Stimulated activated CD8-positive, alpha-beta memory T cell treated with anti-CD3 and anti-CD28 coated beads, Interleukin-12 subunit alpha, Interleukin-12 subunit beta, amount 100 ng/mL, for 1 hour (primary cell): ENCODE data around the gene SMIM26.

Source experiments
- DNase-seq: peaks from one replicate; pipeline ENCODE4 v3.0.0-alpha.2; 2020; ENCODE audit warnings: low read depth

Gene SMIM26

DNA sequence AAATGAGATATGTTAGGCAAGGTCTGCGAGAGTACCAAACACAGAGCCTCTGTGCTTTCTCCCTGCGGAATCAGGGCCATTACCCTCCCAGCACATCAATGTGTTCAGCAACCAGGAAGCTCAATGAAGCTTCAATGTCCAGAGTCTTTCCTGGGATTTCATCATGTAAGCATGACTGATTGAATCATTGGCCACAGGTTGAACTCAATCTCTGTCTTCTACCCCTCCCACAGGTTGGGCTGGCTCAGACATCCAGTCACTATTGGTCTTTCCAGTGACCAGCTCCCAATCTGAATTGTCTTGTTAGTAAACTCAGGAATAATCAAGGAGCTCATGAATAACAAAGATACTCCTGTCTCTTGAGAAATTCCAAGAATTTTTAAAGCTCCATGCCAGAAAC, 17.9 kb downstream of the SMIM26 start:
- DNase-seq: no peak

DNA sequence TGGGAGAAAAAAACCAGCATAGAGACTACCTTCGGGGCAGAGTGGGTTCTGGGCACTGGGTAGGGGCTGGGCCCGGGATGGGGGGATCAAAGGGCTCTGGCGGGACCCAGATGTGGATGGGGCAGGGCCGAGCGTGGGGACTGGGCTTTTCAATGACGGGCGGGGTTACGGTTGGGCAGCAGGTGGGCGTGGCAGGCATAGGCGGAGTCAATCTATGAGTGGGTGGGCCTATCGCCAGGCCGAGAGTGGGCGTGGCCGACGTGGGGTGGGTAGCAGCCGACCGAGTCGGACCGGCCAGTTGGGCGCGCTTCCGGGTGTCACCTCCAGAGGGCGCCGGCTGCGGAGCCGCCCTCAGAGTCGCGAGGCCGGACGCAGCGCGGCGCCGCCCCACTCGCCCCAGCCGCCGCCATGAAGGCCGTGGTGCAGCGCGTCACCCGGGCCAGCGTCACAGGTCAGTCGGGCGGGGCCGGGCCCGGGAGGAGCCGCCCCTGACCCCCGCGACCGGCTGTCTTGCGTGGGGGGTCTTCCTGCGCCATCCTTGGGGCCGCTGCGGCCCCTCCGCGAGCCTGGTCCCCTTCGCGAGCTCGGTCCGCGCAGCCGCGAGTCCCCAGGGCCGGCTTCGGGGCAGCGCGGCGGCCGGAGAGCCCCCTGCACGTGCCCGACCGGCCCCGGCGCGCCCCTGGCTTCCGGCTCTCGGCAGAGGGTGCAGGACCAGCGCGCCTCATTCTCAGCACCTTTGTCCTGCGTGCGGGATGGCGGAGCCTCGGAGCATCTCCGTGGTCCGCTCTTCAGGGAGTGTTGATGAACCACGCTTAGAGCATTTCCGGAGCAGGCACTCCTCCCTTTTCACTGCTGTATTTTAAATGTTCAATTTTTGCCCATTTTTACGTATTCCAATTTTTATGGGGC, 20.7 kb downstream of the SMIM26 start, which contains the start of gene DTD1:
Gene DTD1 (plus strand): TSS at position 390 of the 909 bp plus-strand sequence. CDS start 19 bp downstream, at position 409.
- DNase-seq: peak; percentile 66

DNA sequence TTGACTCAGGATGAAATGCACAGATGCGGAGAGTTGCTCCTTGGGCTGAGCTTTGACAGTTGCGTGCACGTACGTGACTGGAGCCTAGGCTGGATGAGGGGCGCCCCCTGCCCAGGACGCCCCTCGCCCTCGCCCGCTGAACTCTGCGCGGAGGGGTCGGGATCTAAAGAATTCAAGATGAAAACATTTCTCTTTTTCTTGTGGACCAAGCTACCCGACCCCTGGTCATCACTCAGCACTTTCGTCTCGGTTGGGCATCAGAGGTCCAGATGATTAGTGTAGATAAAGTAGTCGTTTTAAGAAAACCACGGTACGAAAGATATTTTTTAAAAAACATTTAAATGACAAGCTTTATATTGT, 21.3 kb downstream of the SMIM26 start:
- no peak for DNase-seq

DNA sequence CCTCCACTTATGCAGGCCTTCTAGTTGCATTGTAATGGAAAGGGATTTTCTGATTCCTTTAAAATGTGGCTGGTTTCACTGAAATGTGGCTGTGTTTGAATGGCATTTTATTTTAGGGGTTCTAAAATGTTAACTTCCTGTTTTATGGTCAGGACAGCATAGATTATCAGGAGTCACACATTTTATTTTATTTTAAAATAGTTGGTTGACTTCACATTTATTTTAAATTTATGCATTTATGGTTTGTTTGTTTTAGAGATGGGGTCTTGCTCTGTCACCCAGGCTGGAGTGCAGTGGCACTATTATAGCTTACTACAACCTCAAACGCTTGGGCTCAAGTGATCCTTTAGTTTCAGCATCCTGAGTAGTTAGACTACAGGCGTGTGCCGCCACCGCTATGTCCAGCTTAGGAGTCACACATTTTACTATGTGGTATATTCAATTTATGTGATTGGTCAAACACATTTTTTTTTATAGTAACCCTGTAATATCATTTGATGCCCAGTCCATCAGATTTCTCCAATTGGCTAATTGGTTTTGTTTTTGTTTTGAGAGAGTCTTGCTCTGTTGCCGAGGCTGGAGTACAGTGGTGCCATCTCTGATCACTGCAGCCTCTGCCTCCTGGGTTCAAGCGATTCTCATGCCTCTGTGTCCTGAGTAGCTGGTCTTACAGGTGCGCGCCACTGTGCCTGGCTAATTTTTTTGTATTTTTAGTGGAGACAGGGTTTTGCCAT, 22.9 kb downstream of the SMIM26 start:
- DNase-seq: no peak

DNA sequence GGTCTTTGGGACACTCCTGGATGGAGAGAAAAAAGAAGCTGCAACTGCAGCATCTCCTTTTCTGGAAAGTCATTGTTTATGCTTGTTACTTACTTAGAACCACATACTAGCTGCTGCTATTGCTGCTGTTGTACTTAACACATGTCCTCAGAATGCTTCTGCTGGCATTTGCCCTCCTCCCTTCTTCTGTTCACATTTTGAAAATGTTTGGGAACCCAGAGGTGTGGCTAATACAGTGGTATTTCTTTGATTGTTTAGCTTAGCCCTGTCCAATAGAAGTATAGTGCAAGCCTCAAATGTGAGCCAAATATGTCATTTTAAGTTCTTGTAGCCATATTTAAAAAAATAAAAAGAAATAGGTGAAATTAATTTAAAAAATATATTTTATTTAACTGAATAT, 29.0 kb downstream of the SMIM26 start:
- DNase-seq: no peak

DNA sequence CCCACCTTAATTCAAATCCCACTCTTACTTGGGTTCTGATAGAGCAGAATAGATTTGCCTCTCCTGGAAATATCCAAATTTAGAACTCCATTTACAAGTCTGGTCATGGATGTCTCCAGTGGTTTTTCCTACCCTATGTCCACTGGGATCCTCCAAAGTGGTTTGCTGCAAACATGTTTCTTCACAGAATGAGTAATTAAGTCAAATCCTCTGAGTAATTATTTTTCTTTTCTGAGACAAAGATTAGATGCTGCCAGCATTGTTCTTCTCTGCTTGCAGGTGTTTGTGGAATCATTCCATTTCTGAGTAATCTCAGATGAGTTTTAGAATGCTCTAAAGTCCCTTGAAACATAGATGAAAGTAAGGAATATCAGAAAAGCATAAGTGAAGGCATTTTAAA, 42.5 kb downstream of the SMIM26 start:
- DNase-seq: no peak

DNA sequence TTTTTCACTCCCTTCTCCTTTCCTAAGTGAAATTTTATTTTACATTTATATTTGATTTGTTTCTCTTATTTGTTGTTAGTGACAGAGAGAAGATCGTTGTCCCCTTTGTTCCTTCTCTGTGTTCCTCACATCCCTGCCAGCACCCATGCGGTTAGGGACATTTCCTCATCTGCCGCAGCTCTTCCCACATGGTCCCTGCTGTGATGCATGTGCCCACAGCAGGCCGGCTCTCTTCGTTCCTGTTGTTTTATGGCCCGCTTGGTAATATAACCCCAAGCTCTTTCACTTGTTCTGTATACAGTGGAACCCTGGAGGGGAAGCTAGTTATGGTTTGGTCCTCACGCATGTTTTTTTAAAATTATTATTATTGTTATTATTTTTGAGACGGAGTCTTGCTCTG, 44.3 kb downstream of the SMIM26 start:
- DNase-seq: no peak

DNA sequence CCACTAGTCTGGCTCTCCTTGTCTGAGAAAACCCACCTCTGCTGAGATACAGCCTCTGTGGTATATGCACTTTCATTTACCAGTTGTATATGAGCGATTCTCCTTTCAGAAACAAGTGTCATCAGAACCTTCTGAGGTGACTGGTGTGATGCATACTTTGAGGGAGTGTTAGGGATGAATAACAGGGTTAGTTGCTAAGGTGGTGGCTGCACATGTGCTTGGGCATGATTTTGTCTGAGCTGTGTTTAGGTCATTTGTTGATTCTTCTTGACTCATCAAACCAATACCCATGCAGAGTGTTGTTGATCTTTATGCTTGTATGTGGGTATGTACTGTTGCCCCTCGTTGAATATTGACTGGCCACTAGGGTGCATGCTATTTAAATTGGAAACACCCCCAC, 46.3 kb downstream of the SMIM26 start:
- no peak for DNase-seq

DNA sequence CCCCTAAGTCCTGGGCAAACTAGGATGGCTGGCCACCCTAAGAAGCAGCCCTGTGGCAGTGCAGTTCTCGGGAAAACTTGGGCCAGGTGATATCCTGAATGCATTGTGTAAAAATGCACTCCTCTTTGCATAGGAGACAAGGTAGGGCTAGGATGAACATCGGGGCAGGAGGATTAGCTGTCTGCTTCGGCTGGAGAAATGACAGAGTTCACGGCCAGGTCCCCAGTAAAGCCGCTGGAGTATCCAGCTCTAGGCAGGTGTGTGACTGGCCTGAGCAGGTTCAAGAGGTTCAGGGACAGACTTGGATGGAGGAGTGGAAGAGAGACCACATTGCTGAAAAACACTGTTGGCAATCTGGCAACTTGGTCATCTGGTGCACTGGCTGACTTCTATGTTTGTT, 47.0 kb downstream of the SMIM26 start:
- DNase-seq: no peak

DNA sequence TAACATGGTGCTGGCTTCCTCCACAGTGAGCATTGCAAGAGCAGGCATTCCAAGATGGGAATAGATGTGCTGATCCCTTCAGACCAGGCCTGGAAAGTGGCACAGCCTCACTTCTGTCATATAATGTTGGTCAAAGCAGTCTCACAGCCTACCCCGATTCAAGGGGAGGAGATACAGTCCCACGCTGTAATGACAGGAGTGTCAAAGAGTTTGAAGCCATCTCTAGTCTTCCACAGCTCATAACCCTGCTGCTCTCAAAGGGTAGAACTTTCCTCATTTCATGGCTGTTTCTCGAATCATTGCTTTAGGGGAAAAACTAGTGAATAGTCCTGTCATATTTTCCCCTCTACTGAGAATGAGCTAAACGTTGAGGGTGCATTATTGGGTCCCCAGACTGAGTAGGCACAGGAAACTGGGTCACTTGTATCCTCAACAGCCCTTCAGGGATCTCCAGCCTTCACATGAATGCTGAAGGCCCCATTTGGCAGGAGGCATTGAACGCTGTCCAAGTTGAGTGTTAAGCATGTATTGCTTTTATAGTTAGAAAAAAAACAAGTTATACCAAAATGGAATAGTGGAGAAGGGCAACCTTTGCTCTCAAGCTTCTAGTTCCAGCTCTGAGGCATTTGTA, 47.9 kb downstream of the SMIM26 start:
- no peak for DNase-seq
